GM21528 (cell line): ENCODE results near the gene ACTRT2.

Experiments used
- ATAC-seq: cut with Tn5 transposase; IDR thresholded peaks from one replicate; pipeline ENCODE4 v1.9.1; 2021; ENCODE audit warnings: mild to moderate bottlenecking, moderate library complexity; ENCODE audit not compliant: unreplicated experiment, low FRiP score

Gene ACTRT2

GRCh38 chr1:3001471-3002348 lies 19.6 kb upstream of the ACTRT2 start:
- ATAC-seq = no peak

DNA sequence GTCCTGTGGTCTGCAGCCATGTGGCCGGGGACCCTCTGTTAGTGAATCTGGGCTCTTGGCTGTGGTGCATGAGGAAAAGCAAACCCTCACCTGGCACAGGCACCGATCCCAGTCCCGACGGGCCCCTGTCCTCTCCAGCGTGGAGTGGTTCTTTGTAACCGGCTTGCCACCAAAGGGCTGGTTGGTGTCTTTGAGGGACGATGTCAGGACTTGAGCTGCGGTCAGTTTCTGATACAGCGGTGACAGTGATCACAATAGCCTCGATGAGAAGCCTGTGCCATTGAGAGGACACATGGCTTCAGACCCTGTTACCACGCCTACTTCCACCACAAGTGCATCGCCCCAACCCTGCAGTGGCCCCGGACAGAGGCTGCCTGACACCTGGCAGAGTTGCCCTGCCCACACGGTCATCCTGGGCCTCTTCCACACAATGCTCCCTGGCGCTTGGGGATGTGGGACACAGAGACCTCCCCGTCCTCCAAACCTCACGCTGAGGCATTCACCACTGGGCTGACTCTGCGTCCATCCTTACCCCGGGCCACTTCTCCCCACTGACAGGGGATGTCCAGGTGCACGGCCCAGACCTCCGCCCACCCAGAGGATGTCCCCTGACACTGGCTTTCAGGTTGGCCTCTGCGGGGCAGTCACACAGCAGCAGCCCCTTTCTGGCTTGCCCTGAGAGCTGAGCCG lies 18.8 kb upstream of the ACTRT2 start:
- ATAC-seq = no peak

DNA sequence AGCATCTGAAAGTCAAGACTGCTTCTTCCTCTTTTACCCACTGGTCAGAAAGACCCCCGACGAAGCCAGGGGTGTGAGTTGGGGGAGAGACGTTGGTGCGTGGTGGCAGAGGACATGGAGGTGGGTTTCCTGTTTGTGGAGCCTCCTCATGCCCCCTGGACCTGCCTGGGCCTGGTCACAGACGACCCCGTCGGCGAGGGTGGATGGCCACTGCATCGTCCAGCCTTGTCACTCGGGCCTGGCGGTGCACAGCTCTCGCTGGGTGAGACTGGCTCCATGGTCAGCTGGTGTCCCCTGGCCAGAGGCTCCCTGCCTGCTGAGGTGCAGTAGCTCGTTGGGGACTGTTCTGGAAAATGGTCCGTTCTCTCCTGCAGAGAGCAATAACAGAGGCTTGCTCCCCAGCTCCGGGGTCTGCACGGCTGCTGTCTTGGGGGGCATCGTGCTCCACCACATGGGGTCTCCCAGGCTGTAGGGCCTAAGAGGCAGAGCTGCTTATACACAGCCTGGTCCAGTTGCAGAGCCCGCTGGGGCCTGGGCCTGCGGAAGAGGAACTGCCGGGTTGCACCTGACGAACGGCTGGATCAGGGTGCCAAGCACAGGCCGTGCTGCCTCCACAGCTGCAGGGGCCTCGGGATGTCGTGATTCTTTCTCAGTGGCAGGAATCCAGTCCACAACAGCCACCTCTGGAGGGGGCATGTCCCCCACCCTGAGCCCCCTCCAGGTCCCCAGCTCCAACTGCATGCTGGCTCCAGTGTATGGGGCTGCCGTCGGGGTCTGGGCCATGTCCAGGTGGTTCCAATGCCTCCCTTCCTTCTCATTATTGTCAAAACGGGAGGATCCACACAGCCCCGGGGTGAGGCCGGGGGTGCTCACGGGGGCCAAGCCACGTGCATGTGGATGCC lies 18.0 kb upstream of the ACTRT2 start:
- ATAC-seq = no peak

DNA sequence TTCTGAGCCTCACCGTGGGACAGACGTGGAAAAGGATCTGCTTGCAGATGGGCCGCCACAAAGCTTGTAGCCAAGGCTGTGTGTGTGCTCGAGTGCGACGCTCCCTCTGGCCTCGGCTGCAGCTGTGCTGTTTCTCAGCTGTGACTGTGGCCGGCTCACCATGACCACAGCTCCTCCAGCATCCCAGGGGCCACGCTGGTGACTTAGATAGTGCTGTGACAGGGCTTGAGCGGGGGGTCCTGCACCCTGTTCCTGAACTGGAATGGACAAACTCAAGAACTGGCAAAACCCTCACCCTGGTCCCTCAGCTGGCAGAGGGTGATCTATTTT lies 17.4 kb upstream of the ACTRT2 start:
- ATAC-seq = no peak

DNA sequence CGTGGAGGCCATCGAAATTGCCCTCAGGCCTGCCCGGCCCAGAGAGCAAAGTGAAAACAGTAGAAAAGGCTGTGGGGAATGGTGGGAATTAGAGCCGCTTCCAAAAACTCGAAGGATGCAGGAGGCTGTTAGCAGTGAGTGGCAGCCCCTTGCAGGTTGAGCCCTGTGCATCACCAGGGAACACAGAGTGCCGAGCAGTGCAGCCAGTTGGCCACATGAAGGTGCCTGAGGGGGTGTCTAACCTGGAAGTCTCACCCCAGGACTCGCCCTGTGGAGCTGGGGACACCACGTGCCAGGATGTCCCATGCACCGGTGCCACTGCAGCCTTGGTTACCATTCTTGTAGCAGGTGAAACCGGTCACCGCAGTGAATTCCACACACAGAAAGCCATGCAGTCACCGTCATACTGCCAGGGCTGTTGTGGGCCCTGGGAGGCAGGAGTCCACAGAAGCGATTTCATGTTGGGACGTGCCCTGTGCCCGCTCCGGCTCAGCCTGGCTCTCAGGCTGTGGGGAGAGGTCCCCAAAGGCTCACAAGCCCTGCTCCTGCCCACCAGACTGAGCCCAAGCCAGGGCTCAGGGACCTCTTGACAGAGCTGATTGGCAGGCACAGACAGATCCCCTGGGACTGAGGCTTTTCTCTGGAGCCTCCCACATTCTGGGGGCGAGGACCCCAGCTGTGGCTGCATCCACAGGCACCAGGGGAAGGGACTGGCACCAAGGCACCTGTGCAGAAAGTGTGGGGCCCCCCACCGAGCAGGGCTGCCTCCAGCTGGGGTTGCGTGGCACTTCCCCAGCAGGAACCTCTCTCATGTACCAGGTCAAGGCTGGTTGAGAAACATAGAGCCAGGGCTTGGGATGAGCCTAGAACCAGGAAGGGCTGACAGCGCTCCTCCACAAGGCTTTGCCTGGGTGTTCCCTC lies 16.7 kb upstream of the ACTRT2 start:
- ATAC-seq = no peak

- ATAC-seq = no peak
Observed at GRCh38 chr1:3005771-3006170, 15.5 kb upstream of the ACTRT2 start.

DNA sequence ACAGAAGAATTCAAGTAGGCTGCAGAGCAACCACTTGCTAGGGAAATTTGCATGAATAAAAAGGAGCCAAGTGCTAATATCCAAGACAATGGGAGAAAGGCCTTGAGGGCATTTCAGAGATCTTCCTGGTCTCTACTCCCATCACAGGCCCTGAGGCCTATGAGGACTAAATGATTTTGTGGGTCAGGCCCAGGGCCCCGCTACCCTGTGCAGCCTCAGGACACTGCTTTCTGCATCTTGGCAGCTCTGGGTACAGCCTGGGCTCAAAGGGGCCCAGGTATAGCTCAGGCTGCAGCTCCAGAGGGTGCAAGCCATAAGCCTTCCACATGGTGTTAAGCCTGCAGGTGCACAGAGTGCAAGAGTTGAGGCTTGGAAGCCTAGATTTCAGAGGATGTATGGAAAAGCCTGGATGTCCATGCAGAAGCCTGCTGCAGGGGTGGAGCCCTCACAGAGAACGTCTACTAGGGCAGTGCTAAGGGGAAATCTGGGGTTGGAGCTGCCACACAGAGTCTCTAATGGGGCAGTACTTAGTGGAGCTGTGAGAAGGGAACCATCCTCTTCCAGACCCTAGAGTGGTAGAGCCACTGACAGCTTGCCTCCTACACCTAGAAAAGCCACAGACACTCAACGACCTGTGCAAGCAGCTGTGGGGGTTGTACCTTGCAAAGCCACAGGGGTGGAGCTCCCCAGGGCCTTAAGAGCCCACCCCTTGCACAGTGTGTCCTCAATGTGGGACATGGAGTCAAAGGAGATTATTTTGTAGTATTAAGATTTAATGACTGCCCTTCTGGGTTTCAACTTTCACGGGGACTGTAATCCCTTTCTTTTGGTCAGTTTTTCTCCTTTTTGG lies 13.7 kb upstream of the ACTRT2 start:
- ATAC-seq = no peak

DNA sequence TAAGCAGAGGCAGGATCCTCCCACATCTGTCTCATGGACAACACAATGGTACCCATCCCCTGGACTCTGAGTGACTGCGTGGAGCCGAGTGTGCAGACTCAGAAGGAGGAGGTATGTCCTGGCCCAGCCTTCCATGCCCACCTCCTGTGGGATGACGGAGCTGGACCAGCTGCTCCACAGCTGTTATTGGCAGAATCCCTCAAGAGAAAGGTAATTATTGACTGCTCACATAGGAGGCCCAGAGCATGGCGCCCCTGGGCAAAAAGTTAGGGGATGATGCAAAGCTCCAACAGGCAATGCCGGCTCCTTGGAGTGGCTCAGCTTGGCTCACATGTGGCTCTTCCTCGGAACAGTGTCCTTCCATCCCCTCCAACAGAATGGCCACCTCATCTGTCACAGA lies 12.2 kb upstream of the ACTRT2 start:
- ATAC-seq = no peak

GRCh38 chr1:3009556-3009955 lies 11.7 kb upstream of the ACTRT2 start:
- no peak for ATAC-seq

DNA sequence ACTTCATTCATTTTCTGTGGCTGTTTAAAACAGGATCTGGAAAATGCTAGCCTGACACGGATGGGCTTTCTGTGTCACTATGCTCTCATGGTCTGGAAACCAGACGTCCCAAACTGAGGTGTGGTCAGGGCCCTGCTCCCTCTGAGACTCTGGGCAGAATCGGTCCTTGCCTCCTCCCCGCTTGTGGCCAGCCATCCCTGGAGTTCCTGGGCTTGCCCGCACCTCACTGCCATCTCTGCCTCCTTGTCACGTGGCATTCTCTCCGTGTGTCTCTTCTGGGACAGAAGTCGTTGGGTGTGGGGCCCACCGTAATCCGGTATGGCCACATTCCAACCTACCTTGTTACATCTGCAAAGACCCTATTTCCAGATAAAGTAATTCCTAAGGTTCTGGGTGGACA lies 10.1 kb upstream of the ACTRT2 start:
- ATAC-seq = no peak

DNA sequence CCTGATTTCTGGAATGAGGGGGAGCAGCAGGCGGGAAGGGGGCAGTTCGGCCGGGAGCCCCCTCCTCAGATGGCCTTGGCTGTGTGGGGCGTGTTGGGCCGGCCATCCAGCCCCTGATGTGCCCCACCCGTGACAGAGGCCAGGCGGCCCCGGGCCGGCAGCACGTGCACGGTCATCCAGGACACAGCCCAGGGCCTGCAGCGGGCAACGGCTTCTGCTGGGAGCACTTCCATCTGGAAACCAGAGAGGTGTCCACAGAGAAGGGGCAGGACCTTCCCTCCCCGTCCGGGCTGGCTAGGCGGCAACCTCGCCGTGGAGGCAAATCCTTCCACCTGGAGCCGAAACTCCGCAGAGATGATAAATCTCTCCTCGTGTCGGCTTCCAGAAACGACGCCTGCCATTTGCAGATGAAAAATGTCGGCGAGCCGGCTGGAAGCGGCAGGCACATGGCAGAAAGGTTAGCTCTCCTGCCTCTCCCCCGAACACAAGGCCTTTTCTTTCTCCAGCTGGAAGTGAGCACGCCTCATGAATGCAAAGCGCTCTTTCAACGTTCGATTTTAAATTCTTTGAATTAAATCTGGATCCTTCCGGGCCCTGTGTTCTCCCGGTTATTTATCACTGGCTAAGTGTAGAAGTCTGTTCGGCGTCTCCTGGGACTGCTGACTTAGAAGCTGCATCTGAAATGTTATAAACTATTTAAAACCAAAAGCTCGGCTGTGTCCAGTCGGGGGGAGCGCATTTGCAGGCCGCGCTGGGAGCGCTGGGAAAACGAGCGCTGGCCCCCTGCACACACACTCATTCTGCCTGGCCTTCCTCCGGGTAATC lies 9.4 kb upstream of the ACTRT2 start:
- no peak for ATAC-seq

- ATAC-seq = no peak
Observed at GRCh38 chr1:3012456-3013291, 8.6 kb upstream of the ACTRT2 start.

DNA sequence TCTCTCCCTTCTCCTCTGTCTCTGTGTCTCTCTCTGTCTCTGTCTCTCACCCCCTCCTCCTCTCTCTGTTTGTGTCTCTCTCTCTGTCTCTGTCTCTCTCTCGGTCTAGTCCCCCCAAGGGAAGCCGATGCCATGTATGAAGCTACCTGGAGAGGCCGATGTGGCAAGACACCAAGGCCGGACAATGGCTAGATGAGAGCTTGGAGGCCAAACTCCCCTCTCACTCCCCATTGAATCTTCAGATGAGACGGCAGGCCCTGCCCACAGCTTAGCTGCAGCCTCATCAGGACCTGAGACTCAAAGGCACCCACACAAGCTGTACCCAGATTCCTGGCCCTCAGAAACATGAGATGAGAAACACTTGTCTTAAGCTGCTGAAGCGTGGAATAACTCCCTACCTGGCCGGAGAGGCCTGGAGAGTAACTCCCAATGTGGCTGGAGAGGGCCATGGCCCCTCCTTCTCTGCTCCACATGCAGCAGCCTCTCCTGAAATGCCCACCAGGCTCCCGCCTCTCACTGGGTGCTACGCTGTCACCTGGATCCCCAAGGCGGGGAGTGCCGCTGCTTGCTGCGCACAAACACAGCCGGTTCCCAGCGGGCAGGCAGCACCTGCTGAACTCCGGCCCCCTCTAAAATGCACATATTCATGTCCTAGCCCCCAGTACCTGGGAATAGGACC lies 7.8 kb upstream of the ACTRT2 start:
- no peak for ATAC-seq

DNA sequence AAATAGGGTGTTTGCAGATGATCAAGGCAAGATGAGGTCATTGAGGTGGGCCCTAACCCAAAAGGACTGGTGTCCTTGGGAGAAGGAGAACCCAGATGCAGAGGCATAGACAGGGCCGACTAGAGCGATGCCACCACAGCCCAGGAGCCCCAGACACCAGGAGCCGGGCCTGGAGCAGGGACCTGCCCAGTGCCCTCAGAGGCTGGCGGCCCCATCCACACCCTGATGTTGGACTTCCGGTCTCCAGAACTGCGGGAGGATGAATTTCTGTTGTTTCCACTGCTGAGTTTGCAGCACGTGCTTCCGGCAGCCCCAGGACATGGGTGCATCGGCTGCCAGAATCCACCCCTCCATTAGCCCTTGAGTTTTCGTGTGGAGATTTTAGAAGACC lies 7.2 kb upstream of the ACTRT2 start:
- ATAC-seq = no peak

DNA sequence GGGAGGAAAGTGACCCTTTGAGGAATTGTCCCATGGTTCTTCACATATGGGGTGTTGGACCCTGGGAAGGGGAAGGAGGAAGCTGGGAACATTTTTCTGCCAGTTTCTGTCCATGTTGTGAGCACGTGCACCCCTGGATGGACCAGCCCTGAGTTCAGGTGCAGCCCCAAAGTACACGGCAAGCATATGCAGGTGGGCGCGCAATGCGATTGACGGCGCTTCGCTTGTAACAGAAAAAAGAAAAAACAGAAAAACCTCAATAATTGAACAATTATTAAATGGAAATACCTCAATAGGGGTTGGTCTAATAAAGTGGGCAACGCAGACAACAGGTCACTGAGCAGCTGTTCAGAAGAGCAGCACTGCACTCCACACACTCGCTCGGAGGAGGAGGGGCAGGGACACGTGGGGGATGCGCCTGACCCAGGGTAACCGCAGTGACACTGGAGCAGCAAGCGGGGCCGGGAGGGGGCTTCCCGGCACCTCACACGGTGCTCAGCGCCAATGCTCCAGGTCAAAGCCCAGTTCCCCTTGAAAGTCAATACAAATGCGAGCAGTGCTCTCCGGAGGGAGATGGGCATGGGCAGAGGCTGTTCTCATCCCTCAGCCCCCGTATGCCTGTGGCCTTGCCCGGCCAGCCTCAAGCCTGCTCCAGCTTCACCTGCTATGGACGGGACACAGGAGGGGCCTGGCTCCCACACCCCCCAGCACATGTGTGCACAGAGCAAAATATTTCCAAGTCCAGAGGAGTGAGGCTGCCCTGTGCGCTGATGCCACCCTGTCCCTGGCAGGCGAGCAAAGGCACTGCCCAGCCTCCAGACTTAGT lies 6.6 kb upstream of the ACTRT2 start:
- ATAC-seq = no peak

DNA sequence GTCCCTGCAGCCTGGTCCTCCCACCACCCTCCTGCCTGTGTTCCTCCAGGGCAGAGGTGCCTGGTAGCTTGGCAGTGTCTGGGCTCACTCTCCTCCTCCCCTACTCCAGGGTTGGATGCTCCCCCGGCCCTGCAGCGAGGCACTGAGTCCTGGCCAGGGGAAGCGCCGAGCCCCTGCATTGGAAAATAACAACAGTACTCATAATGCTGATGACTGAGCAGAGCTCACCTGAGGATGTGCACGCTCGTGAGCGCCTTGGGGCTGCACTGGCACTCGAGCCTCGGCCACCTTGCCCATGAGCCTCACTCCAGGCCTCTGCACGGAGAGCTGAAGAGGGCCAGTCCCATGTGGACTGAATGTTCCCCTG lies 6.0 kb upstream of the ACTRT2 start:
- no peak for ATAC-seq
